Left ventricle myocardium superior (tissue), 1 donor: ENCODE results near the gene CHN2. TPM values are rescaled to one million over a fixed set of nuclear protein-coding genes. Genes with fewer than 3 reads are reported as not detected.

Source experiments
- ATAC-seq: fragments of 200-7000 bp; cut with Tn5 transposase; one replicate; pipeline ENCODE4 v1.9.1; 2020; ENCODE audit warnings: mild to moderate bottlenecking, moderate library complexity
- DNase-seq: peaks from one replicate; pipeline ENCODE4 v3.0.0-alpha.2; 2020
- intact Hi-C: fragments of 100-400 bp; cut with micrococcal nuclease; formaldehyde crosslinking; loops from one replicate; pipeline ENCODE4 v1.11.0; 2022
- total RNA-seq: library from RNA; stranded (reverse); fragmentation: NEBNext Ultra II Directional; extraction: Animal tissue kit (Norgen Biotek cat#: 25700); gene quantifications from one replicate; pipeline ENCODE4 v1.2.1, GENCODE V29; 2021
- donor health status: DM: no; HTN: yes; CAD: no; lungs with severe emphysema.

CHN2 gene
- total RNA-seq, 1 donor from 2014 or later: 32.2 TPM

DNA sequence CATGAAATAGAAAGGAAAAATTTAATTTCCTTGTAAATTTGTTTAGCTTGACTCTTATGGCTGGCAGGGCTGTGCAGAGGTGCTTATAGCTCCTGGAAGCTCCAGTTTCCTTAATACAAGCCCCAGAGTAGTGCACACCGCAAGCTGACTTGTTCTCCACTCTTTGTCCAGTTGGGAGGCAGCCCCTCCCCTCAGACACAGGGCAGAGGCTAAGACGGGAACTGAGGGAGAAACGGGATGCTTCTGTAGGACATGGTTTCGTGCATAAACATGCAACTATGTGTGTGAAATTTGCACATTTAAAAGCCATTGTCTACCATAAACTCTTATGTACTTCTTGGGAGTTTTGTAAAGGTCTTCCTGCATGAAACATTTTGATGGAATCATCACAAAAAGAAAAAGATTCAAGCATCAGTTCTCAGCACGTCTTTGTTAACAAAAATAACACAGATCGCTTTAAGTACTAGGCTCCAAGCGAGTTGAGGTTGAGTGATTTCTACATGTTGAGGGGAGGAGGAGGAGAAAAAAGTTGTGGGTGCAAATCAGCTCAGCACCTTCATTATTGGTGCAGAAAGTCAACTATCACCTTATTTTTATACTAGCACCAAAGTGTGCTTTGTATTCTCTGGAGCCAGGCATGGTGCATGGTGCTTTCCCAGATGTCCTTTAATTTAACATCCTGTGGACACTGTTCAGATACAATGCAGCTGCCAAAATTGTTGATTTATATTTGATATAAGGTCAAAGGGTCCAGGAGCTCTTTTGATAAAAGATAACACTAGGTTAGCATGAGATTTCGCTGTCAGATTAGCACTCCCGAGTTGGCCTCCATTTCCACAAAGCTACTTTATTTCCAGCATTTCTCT is 124.5 kb downstream of the CHN2 start:
- intact Hi-C loops: no loop called here
- DNase-seq: no peak
- ATAC-seq: no peak

DNA sequence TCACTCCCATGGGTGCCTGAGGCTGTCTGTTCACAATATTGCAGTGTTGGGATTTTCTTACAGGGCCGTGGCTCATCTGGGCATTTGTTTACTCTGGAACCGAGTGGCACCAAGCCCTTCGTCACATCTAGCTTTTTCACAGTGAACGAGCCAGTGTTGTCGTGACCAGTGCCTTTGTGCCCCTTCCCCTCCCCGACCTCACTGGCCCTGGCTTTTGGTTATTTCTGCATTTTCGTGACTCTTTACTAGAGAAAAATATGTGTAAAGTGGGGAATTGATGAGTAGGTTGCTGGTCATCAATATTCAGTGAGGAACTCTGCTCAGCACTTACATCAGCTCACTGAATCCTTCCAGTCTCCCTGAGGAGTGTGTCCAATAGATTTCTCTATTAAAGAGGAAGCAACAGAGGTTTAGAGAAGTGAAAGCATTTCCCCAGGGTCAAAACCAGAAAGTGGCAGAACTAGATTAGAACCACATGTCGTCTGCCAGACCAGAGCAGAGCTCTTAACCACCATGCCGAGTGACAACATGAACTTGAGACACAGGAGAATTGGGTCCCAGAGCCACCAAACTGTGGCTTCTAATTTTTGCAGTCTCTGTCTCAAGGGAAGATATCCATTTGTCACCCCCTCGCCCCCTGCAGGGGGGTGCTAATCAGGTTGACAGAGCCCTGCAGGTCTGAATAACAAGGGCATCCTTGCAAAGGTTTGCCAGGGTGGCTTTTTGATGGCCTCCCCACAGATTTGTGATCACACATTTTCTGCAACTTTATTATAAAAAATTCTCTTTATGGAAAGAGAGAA is 125.3 kb downstream of the CHN2 start:
- ATAC-seq (peak; percentile 63), DNase-seq (no peak)
- intact Hi-C loops: no loop called here

DNA sequence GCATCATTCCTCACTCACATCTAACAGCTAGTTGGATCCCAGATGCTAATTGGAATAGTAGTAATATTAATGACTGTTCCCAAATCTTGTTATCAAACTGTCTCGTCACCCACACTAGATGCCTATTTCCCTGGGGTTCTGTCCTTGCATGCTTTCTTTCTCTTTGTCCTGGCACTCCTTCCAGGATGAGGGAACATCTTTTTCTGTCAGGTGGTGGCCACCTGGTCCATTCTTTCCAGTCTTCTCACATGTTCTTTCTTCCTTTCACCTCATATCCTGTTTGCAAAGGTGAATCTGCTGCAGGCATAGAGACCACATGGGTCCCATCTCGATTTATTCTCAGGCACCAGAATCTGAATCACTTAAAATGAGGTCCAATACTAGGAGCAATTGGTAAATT is 126.0 kb downstream of the CHN2 start:
- DNase-seq (no peak), ATAC-seq (no peak)
- intact Hi-C loops: no loop called here

DNA sequence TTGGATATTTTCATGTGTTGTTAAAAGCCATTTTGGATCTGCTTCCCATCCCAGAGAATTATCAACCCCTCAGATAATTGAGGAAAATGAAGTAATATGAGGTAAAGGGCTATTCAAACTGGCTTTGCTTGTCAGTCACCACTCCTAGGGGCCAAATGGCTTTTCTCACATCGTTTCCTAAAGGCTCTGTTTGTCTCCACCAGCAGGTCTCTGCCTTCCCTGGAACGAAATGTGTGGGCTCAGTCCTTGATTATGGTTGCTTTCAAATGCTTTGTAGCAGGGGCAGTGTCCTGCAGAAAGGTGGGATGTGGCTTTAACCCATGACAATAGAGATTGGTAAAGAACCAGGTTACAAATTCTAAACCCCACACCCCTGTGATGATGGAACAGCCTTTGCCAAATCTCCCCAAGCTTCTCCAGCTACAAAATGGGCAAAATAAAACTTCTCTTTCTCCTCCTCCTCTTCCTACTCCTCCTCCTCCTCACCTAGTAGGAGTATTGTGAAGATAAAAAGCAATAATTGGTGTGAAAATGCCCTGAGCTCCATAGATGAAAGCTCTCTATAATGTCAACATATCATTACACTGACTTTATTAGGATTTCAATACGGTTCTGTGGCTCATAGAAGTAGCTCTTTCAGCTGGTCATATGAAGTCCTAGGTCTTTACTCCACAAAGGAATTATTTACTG is 127.6 kb downstream of the CHN2 start:
- DNase-seq: no peak
- ATAC-seq: no peak
- intact Hi-C loops: no loop called here

GRCh38 chr7:29325476-29325875 is 130.9 kb downstream of the CHN2 start:
- ATAC-seq: no peak
- intact Hi-C loops: no loop called here
- DNase-seq: no peak

DNA sequence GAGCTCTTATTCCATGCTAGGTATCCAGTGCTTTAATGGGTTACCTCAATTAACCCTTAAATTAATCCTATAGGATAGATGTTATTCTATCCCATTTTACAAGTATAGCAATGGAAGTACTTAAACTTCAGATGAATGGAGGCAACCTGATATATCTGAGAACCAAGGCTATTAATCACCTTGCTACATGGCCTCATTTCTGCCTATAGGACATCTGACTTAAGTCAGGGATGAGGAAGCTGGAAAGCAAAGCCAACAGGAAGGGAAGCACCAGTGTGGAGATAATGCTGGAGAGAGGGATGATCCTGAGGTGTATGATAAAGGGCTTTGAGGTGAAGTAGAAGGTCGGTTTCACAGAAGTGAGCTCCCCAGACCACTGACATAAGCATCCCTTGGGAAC is 132.3 kb downstream of the CHN2 start:
- DNase-seq (no peak), ATAC-seq (no peak)
- intact Hi-C loops: no loop called here

GRCh38 chr7:29327455-29327854 is 132.9 kb downstream of the CHN2 start:
- ATAC-seq (no peak), DNase-seq (no peak)
- intact Hi-C loops: no loop called here

- no peak for ATAC-seq
- no peak for DNase-seq
- intact Hi-C loops: no loop called here
Measured at GRCh38 chr7:29328045-29328444, 133.5 kb downstream of the CHN2 start.

- DNase-seq: no peak
Measured at GRCh38 chr7:29328811-29329210, 134.2 kb downstream of the CHN2 start.

DNA sequence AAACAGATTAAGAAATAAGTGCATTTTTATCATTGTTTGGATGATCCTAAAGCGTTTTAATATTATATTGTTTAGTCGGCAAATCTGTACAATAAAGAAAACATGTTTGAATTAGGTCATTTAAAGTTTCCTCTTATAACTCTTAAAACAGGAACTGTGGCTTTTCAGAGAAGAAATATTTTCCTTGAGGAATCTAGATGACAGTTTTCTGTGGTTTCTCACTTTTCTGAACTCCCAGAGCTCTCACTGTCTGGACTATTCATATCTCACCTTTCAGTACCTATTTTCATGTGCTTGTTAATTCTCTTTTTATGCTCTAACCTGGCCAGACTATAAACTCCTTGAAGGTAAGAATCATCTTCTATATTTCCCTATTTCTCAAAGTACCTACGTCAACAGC is 135.1 kb downstream of the CHN2 start:
- ATAC-seq: no peak
- intact Hi-C loops: no loop called here
- DNase-seq: no peak

More at GRCh38 chr7:29328811-29329210, 134.2 kb downstream of the CHN2 start:
- ATAC-seq: no peak
- intact Hi-C loops: no loop called here

DNA sequence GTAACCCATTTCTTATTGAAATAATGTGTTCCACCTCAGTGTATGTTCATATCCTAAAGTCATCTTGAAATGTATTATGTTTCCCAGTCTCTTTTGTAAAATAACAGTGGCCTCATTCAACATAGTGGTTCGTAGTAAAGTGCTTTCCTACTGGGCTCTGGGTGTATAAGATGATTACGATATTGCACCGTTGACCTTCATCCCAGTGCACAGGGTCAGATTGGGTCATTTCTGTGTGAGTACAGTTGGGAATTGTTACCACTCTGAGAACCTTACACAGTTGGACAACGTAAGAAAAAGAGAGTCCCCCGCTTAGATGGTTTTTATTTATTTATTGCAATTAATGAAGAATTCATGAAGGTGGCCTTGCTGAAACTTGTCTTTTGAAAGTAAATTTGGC is 135.6 kb downstream of the CHN2 start:
- intact Hi-C loops: no loop called here
- ATAC-seq (no peak), DNase-seq (no peak)

DNA sequence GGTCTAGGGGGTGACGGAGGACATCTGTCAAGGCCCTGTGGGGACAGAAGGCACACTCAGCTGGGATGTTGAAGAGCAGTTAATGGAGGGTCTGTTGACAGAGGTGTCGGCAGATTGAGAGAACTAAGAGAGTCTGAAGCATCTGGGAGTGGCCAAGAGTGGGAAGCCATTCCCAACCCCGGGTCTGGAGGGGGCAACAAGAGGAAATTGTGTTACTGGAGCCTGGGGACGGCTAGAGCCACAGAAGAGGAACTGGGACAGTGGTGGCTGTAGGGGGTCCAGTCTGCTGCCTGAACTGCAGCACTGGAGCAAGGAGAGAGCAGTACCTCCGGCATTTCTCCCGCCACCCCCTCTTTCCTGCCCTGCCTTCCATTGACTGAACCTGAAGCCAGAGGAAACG is 136.6 kb downstream of the CHN2 start:
- intact Hi-C loops: no loop called here
- DNase-seq (no peak), ATAC-seq (no peak)

GRCh38 chr7:29332042-29332811 is 137.7 kb downstream of the CHN2 start:
- intact Hi-C loops: no loop called here
- DNase-seq: no peak
- no peak for ATAC-seq

GRCh38 chr7:29332875-29333855 is 138.6 kb downstream of the CHN2 start:
- DNase-seq (no peak), ATAC-seq (no peak)
- intact Hi-C loops: no loop called here

- intact Hi-C loops: no loop called here
- no peak for ATAC-seq
- no peak for DNase-seq
Measured at GRCh38 chr7:29335188-29336083, 140.9 kb downstream of the CHN2 start.

- DNase-seq: no peak
- peak; percentile 47 for ATAC-seq
- intact Hi-C loops: no loop called here
Measured at GRCh38 chr7:29337546-29338116, 143.1 kb downstream of the CHN2 start.

GRCh38 chr7:29340696-29341095 is 146.1 kb downstream of the CHN2 start:
- intact Hi-C loops: no loop called here
- no peak for ATAC-seq
- DNase-seq: no peak
